Skeletal muscle tissue (tissue), 4 donors: Measurements from ENCODE around the gene POU6F2. TPM values are rescaled to one million over a fixed set of nuclear protein-coding genes. Genes with fewer than 3 reads are reported as not detected.

ENCODE experiments used
- H3K27ac ChIP-seq: one replicate; pipeline ENCODE4 v1.7.0; 2013; ENCODE audit warnings: mild to moderate bottlenecking, low read depth, low read length, inconsistent platforms
- H3K27me3 ChIP-seq, 3 donors: one replicate each; pipeline ENCODE4 v1.7.0; 2013; ENCODE audit warnings: low read length in 3 of 3; ENCODE audit not compliant: control insufficient read depth in 3 of 3, insufficient read depth in 3 of 3
- H3K36me3 ChIP-seq, 3 donors: one replicate each; pipeline ENCODE4 v1.7.0; 2013; ENCODE audit warnings: low read length in 3 of 3; ENCODE audit not compliant: control insufficient read depth in 3 of 3, insufficient read depth in 3 of 3
- H3K4me1 ChIP-seq, 3 donors: one replicate each; pipeline ENCODE4 v1.7.0; 2013; ENCODE audit warnings: low read length in 3 of 3, mild to moderate bottlenecking in 3 of 3; ENCODE audit not compliant: control insufficient read depth in 3 of 3, insufficient read depth in 3 of 3
- H3K4me3 ChIP-seq, 3 donors: one replicate each; pipeline ENCODE4 v1.7.0; 2013; ENCODE audit warnings: low read length in 3 of 3
- H3K9ac ChIP-seq, 3 donors: one replicate each; pipeline ENCODE4 v1.7.0; 2013; ENCODE audit warnings: low read length in 3 of 3, mild to moderate bottlenecking in 3 of 3, moderate library complexity in 2 of 3, low read depth in 1 of 3
- H3K9me3 ChIP-seq, 3 donors: one replicate each; pipeline ENCODE4 v1.7.0; 2013; ENCODE audit warnings: low read length in 3 of 3; ENCODE audit not compliant: control insufficient read depth in 3 of 3
- total RNA-seq: library from RNA; depleted of rRNA; stranded (reverse); fragments of >200 nt; gene quantifications from one replicate; pipeline ENCODE4 v1.2.3, GENCODE V29; 2014
- donor health status: Osteomylitis.

POU6F2 gene, protein sequence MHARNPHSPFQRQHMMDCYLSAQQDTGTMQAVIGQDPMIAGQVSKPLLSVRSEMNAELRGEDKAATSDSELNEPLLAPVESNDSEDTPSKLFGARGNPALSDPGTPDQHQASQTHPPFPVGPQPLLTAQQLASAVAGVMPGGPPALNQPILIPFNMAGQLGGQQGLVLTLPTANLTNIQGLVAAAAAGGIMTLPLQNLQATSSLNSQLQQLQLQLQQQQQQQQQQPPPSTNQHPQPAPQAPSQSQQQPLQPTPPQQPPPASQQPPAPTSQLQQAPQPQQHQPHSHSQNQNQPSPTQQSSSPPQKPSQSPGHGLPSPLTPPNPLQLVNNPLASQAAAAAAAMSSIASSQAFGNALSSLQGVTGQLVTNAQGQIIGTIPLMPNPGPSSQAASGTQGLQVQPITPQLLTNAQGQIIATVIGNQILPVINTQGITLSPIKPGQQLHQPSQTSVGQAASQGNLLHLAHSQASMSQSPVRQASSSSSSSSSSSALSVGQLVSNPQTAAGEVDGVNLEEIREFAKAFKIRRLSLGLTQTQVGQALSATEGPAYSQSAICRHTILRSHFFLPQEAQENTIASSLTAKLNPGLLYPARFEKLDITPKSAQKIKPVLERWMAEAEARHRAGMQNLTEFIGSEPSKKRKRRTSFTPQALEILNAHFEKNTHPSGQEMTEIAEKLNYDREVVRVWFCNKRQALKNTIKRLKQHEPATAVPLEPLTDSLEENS
- total RNA-seq: not detected

GRCh38 chr7:38977685-38978084 is at the start of gene POU6F2:
TSS of gene POU6F2 (plus strand) at chr7:38977909. CDS start at chr7:38977954, 45 bp downstream.
- Histone ChIP-seq H3K27me3 (peaks cover 6 to 19% (median 10%) of the 10 kb centered on the region in 3 donors), H3K27ac (no peak within 1 kb of the TSS), H3K9ac (no peak within 1 kb of the TSS), H3K36me3 (no peaks in the 10 kb centered on the region), H3K9me3 (no peaks in the 10 kb centered on the region), H3K4me1 (no peaks in the 10 kb centered on the region), H3K4me3 (no peak within 1 kb of the TSS)

DNA sequence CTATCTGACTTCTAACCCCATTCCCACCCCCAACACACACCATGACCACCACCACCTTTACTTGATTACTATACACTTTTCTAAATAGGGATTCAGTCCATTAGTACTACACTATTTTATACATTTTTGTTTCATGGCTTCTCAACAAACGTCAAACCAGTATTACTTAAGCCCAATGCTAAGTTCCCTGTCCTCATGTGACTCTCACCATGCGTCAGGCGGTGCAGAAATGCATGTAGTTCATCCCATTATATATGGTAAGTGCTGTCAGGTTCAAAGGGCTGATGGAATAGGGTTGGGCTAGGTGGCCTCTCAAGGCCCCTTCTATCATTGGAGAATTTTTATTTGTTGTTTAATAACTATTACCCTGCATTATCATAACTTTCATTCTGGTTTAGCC is 49.2 kb upstream of the POU6F2 start:
- Histone ChIP-seq H3K4me3 (no peak overlapping the region), H3K9ac (no peak overlapping the region), H3K36me3 (no peaks in the 10 kb centered on the region), H3K27me3 (no peaks in the 10 kb centered on the region), H3K9me3 (no peaks in the 10 kb centered on the region), H3K4me1 (no peaks in the 10 kb centered on the region), H3K27ac (no peak overlapping the region)

DNA sequence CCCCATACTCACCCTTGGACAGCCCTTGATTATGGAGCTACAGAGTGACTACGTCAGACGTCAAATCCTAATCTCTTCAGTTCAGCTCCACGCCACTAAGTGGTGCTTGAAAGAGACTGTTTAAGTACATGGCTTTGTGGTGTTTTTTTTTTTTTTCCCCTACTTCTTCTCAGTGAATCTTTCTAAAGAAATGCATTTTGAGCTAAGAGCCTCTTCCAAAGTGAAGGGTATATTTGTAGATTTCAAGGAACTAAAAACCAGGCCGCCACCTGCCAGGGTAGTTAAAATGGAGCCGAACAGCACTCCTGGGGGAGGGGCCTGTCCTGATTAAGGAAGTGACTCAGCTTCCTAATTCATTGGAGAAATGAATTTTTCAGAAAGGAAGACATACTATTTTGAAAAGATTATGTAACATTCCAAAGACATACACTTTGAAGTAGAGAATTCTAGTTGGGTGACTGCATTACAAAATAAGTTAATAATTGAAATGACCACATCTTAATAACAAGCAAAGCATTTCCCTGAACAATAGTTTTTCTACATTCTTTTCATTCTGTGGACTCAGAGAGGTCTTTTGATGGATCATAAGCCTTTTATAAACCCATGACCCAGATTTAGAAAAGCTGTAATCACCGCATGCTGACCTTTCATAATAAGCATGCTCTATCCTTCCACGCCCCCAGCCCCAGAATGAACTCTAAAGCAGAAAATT is 48.1 kb upstream of the POU6F2 start:
- no peaks in the 10 kb centered on the region for H3K27me3 ChIP-seq
- no peaks in the 10 kb centered on the region for H3K4me1 ChIP-seq
- no peak overlapping the region for H3K4me3 ChIP-seq
- H3K9ac ChIP-seq: no peak overlapping the region
- no peaks in the 10 kb centered on the region for H3K9me3 ChIP-seq
- no peaks in the 10 kb centered on the region for H3K36me3 ChIP-seq
- no peak overlapping the region for H3K27ac ChIP-seq

- Histone ChIP-seq H3K27me3 (no peaks in the 10 kb centered on the region), H3K4me1 (no peaks in the 10 kb centered on the region), H3K9me3 (no peaks in the 10 kb centered on the region), H3K36me3 (no peaks in the 10 kb centered on the region), H3K9ac (no peak overlapping the region), H3K27ac (no peak overlapping the region), H3K4me3 (no peak overlapping the region)
Measured at GRCh38 chr7:38932509-38933168, 45.1 kb upstream of the POU6F2 start.

- Histone ChIP-seq H3K4me3 (no peak overlapping the region), H3K9me3 (no peaks in the 10 kb centered on the region), H3K27me3 (no peaks in the 10 kb centered on the region), H3K27ac (no peak overlapping the region), H3K9ac (no peak overlapping the region), H3K4me1 (no peaks in the 10 kb centered on the region), H3K36me3 (no peaks in the 10 kb centered on the region)
Measured at GRCh38 chr7:38934051-38934450, 43.7 kb upstream of the POU6F2 start.

DNA sequence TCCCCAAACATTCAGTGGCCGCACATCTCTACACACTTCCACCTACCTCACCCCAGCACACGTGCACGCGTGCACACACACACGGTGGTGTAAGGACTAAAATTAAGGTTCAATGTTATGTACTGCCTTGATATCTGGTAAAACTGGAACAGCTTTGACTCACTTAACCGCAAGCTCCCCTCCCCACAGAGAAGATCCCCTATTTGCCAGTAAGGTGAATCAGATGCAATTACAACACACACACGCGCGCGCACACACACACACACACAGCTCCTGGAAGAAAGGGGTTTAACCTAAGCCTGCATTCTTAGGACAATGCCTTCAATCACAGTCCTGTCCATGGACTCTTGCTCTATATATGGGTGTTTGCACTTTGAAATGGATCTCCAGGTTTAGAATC is 43.2 kb upstream of the POU6F2 start:
- no peaks in the 10 kb centered on the region for H3K27me3 ChIP-seq
- no peak overlapping the region for H3K27ac ChIP-seq
- no peaks in the 10 kb centered on the region for H3K36me3 ChIP-seq
- no peak overlapping the region for H3K4me3 ChIP-seq
- H3K9me3 ChIP-seq: no peaks in the 10 kb centered on the region
- H3K4me1 ChIP-seq: no peaks in the 10 kb centered on the region
- H3K9ac ChIP-seq: no peak overlapping the region

GRCh38 chr7:38936641-38937040 is 41.1 kb upstream of the POU6F2 start:
- Histone ChIP-seq H3K9ac (no peak overlapping the region), H3K4me3 (no peak overlapping the region), H3K9me3 (no peaks in the 10 kb centered on the region), H3K27me3 (no peaks in the 10 kb centered on the region), H3K27ac (no peak overlapping the region), H3K4me1 (no peaks in the 10 kb centered on the region), H3K36me3 (no peaks in the 10 kb centered on the region)

GRCh38 chr7:38938001-38938485 is 39.7 kb upstream of the POU6F2 start:
- Histone ChIP-seq H3K36me3 (no peaks in the 10 kb centered on the region), H3K27ac (no peak overlapping the region), H3K9me3 (no peaks in the 10 kb centered on the region), H3K4me1 (no peaks in the 10 kb centered on the region), H3K27me3 (no peaks in the 10 kb centered on the region), H3K4me3 (no peak overlapping the region), H3K9ac (no peak overlapping the region)

DNA sequence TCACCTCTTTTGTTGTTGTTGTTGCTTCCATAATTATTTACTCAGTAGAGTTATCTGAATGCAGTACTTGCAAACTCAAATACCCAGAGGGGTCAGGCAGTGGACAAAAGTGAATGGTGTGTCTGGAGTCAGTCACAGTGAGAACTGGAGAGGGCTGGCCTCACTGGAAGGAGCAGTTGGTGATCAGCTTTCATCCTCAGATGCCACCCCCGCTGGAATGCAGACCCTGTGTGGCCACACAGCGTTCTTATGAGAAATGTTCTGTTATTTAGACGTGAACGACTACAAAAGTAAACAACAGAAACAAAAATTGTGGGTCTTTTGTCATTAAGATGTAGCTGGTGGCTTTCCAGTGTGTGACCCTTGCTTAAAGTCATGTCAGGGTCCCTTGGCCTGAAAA is 39.1 kb upstream of the POU6F2 start:
- Histone ChIP-seq H3K4me1 (no peaks in the 10 kb centered on the region), H3K27me3 (no peaks in the 10 kb centered on the region), H3K9ac (no peak overlapping the region), H3K27ac (no peak overlapping the region), H3K4me3 (no peak overlapping the region), H3K36me3 (no peaks in the 10 kb centered on the region), H3K9me3 (no peaks in the 10 kb centered on the region)
